GM19467 (cell line): ENCODE data around the gene SLX9.
"Not testable (repeated sequence)": the region's sequence is repeated elsewhere in the genome, so short reads cannot be mapped to it uniquely, and the experiment has no call there.

ENCODE experiments used
- ATAC-seq: cut with Tn5 transposase; IDR thresholded peaks from one replicate; pipeline ENCODE4 v1.9.1; 2021; ENCODE audit warnings: mild to moderate bottlenecking, moderate library complexity; ENCODE audit not compliant: unreplicated experiment

Gene SLX9

DNA sequence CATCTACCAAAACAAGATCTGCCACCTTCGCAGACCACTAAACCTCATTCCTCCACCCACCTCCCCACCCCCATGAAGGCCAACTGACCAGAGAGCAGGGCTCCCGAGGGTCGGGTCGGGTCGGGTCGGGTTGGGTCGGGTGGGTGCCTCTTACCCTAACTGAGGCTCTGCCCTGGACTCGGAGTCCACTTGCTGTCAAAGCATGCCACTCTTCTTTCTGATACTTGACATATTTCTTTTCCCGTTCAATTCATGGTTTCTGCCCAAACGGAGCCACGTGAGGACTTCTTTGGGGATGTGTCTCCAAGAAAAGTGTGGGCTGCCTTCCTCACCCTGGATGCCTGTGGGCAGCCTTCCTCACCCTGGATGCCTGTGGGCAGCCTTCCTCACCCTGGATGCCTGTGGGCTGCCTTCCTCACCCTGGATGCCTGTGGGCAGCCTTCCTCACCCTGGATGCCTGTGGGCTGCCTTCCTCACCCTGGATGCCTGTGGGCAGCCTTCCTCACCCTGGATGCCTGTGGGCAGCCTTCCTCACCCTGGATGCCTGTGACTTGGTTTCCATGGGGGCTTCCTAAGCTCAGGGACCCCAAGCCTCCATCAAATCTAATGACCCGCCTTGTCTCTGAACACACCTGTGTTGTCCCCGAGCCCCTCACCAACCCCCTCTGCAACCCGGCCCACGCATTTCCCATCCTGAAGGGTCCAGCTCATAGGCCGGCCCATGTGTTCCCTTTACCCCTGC, 11.2 kb upstream of the SLX9 start:
- ATAC-seq = not testable (repeated sequence)

DNA sequence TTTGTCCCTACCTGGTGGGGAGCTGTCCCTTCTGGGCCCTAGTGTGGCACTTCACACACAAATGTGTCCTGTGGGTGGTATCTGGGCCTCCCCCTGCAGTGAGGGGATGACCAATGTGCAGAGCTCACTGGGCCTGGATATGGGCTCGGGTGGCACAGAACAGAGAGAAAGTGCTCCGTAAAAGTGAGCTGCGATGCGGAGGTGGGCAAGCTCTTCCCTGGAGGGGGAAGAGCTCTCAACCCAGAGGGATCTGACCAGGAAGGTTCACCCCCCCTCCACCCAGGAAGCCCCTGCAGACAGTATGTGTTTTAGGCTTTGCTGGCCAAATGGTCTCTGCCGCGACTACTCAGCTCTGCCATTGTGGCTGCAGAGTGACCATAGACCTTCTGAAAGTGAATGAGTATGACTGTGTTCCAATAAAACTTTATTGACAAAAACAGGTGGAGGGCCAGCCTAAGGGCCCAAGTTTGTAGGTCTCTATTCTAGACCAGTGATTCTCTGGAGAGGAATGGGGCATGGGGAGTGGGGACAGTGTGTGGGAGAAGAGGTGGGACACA, 10.5 kb upstream of the SLX9 start:
- no peak for ATAC-seq

DNA sequence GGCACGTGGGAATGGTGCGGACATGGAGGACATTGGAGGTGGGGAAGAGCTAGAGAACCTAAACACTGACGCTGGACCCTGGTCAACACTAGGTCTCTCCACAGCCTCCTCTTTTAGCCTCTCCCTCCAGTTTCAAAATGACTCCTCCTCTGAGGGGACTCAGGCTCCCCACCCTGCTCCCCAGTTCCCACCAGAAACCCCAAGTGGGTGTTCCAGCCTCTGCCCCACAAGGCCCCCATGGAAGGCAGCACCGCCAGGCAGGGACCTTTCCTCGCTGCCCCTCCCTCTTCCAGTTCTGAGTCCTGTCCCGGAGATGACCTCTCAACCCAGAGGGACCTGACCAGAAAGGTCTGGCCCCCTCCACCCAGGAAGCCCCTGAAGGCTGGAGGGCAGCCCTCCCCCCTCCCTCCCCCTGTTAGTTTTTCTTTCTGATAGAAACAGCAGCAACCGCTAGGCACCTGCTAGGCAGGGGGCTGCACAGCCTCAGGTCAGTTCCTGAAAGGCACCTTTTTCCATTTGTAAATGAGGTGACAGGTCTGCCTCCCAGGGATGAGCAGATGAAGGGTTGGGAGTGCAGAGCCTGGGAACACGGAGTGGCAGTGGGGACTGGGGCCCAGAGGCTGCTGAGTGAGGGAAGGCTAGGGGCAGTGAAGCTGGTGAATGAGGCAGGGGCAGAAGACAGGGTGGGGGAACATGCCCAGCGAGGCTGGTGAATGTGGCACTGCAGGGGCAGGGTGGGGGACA, 9.9 kb upstream of the SLX9 start:
- no peak for ATAC-seq

DNA sequence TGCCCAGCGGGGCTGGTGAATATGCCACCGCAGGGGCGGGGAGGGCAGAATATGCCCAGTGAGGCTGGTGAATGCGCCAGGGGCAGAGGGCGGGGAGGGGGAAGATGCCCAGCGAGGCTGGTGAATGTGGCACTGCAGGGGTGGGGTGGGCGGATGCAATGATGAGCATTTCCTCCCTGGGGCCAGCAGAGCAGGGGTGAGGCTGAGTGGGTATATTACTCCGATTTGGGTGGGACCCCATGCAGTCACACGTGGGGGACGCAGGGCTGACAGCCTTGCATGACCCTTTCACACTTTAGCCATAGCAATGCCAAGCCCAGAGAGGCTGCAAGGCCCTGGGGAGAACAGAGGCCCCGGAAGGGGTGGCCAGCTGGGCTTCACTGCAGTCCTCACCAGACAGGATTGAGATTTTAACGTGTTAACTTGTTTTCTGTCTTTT, 9.3 kb upstream of the SLX9 start:
- no peak for ATAC-seq

DNA sequence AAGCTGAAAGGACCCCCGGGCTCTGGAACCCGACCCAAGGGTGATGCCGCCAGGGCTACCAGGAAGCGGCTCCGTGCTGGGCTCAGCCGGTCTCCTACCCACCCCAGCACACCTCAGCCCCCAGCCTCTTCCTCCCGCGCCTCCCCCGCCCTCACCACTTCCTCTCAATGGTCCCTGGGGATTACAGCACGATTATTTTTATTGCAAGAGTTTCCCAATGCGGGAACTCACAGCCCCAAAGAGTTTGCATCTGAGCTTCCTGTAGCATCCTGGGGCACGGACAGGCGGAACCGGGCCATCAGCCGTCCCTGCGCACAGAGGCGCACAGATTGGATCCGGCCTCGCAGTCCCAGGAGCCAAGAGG, 8.7 kb upstream of the SLX9 start:
- no peak for ATAC-seq

DNA sequence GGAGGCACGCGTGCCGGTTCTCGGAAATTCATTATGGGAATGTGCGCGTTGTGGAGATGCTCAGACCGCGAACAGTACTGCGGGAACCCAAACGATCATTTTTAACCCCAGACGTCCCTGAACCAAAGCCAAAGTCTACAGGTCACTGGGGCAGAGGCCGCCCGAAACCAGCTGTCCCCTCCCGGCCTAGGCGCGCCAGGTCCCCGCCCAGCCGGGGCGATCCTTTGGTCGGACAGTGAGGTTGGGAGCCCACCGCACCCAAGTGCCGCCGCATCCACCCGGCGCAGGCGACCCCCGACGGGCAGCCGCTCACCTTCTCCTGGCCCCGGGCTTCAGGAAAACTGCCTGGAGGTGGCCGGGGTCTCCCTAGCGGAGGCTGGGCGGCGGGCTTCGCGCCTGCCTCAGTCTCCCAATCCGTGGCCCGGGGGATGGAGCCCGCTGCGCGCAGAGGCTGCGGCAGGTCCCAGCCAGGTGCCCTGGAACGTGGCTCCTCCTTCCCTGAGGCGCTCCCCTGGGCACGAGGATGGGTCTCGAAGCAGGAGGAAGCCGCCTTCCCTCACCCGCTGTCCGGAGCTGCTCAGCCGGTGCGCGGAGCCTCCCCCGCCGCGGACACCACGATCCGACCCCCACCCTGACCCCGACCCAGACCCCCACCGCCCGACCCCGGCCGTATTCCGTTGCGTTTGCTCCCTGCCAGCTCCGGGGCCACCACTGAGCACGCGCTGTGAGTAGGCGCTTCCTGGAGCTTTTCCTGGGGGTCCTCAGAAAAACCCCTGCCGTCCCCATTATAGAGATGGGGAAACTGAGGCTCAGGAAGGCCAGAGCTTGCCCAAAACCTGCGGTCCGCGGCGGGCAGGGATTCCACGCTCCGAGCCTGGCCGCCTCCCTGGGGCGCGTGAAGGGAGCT, 8.1 kb upstream of the SLX9 start:
- ATAC-seq = no peak

DNA sequence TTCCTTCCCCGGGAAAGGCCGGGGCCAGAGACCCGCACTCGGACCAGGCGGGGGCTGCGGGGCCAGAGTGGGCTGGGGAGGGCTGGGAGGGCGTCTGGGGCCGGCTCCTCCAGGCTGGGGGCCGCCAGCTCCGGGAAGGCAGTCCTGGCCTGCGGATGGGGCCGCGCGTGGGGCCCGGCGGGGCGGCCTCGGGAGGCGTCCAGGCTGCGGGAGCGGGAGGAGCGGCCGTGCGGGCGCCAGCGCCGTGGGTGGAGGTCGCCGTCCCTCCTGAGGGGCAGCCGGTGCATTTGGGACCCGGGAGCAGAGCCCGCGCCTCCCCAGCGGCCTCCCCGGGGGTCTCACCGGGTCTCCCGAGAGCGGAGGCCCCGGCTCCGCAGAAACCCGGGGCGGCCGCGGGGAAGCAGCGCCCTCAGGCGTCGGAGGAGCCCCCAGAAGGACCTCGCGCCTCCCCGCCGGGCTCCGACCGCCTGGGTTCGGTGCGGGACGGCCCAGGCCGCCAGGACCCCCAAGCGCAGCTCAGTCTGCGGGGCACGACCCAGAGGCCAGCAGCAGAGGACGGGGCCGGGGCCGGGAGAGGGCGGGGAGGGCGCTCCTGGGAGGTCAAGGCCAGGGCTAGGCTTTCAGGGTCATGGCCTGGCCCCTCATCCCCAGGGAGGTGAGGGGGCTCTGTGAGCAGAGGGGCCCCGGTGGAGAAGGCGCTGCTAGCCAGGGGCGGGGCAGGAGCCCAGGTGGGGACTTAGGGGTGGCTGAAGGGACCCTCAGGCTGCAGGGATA, 7.2 kb upstream of the SLX9 start:
- ATAC-seq = no peak

DNA sequence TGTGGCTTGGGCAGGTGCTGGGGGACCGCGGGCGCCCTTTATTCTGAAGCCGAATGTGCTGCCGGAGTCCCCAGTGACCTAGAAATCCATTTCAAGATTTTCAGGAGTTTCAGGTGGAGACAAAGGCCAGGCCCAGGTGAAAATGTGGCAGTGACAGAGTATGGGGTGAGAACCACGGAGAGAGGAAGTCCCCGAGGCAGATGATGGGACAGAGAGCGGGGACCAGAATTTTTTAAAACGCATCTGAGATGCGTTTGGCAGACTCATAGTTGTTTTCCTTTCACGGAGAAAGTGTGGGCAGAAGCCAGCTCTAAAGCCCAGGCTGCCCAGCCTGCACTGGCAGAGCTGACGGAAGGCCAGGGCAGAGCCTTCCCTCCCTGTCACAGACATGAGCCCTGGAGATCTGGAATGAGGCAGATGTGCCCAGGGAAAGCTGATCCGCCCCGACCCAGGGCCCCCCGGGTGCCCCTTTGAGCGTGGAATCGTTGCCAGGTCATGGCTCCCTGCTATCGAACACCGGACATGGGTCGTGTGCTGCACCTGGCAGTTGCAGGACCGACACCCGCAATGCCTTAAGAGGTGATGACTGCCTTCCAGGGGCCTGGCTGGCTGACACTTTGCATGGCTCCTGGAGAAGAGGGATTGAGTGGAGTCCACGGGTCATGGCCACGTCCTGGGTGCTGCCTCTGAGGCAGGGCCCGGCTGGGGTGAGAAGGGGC, 6.5 kb upstream of the SLX9 start:
- ATAC-seq = no peak

DNA sequence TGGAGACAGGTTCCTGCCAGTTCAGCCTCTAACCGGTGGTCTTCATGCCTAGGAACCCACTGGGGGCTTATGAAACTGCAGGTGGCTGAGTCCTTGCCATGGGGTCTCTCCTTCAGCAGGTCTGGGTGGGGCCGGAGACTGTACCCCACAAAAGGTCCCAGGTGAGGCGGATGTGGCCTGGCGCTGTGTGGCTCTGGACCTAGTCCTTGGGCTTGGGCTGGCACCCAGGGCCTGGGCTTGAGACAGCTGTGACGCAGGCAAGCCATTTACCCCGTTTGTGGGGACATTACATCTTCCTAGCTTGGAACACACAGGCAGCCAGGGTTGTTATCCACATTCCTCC, 5.9 kb upstream of the SLX9 start:
- no peak for ATAC-seq

DNA sequence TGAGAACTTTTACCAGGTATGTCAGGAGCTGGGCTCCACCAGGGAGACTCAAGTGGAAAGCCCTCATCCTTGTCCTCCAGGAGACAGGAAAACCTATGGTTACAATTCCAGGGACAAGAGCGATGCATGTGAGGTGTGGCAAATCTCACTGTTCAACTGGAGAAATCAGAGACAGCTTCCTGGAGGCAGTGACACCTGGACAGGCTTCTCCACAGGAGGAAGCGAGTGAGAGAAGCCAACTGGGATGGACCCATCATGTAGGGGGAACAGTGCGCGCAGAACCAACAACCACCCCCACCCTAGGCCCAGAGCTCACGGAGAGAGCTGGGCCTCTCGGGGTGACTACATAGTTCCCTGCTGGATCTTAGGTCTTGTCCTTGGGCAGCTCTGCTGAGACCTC, 5.6 kb upstream of the SLX9 start:
- ATAC-seq = no peak

DNA sequence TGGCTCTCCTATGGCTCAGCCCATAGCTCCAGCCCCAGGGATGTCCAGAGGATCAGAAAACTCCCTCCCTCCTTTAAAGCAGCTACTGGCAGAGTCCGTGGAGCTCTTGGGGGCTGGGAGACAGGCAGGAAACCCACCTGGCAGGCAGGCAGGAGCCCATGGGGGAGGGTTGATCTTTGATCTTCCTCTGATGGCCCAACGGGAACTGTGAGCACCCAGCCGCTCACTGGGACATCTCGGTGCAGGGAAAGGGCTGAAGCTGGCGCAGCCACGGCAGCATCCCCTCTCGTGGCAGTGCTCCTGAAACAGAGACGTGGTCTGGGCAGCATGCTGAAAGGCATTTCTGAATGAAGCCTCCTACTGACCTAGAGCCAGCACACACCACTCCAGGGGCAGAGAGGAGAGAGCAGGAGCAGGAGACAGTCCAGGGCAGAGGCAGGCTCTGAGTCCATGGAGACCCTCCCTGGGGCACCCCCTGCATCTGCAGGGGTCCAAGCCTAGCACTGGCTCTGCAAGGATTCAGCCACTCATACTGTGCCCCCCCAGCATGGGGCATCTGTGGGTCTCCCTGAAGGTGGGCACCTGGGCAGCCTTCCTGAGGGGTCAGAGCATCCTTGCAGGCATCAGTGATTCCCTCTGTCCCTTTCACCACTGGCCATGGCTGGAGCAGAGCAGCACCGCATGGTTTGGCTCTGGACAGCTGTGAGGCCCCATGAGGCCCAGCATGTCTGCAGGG, 4.9 kb upstream of the SLX9 start:
- no peak for ATAC-seq

DNA sequence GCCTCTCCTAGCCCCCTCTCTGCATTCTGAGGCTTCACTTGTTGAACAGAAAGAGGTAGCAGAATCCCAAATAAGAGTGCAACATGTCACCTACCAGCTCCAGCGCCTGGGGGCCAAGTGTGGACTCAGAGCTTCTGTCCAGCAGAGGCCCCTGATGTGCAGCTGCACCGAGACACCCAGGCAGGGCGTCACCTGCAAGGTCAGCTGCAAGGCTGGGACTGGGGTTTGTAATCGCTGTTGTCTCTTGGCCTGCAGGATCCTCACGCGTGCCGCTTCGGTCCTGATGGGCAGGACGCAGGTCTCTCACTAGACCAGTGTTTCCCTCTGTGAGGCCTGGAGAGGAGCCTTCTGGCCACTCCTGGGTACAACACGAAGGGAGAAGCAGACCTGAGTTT, 4.3 kb upstream of the SLX9 start:
- no peak for ATAC-seq

DNA sequence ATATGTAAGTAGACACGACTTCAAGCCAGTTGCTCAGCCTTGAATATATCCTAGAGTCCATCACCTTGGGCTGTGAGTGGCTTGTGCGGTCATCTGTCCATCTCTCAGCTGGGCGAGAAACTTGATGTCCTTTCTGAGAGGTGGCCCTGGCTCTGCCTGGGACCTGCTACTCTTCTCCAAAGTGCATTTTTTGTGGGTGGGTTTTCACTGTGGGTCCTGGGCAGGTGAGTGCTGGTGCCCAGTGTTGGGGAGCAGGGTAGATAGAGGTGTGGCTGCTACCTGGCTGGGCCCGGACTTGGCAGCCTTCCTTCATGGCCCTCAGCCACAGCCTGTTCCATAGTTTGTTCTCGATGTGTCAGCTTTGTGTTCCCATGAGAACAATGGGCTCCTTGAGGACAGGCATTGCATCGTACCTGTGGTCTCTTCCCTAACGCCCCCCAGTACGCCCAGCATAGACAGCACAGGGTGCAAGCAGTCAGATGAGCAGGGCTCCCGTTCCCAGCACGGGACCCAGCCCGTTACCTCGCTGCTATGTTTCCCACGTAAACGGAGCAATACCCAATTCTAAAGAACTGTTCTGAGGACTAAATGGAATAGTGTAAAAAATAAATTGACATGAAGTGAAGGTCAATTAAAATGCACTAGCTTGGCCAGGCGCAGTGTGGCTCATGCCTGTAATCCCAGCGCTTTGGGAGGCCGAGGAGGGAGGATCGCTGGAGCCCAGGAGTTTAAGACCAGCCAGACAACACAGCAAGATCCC, 877 bp upstream of the SLX9 start:
- no peak for ATAC-seq

DNA sequence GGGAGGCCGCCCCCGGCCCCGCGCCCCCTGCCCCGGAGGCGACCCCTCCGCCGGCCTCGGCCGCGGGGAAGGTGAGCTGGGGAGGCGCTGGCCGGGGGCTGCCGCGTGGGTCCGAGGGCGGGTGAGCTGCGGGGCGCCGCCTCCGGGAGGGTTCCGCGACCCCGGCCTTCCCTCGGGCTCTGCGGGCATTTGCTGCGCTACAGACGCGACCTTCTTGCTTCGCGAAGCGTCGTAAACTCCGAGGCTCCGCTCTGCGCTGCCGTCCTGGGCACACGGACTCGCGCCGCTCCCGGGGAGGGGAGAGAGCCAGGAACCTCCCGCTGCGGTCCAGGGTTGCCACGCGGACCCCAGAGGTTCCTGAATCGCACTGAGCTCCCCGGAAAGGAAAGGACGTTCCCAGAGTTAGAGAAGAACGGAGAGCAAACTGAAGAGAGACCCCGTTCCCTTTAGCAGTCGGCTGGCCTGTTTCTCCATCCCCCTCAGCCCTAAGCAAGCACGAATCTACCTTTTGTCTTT, 345 bp downstream of the SLX9 start:
- peak; percentile 40 for ATAC-seq

DNA sequence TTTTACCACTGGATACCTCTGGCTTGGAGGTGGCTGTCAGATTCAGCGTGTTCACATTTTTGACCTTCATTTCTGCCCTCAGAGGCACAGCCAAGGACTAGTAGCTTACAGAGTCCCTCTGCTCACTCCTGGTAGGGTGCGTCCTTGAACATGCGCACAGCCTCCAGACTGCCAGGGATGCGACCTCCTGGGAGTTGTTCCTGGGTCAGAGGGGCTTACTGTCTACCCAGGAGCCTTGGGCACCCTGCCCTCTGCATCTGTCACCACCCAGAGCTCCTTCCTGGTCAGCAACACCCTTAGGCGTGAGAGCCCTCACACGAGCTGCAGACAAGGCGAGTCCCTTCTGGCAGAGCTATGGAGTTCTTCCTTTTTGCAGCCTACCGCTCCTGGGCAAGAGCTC, 1.7 kb downstream of the SLX9 start:
- no peak for ATAC-seq

DNA sequence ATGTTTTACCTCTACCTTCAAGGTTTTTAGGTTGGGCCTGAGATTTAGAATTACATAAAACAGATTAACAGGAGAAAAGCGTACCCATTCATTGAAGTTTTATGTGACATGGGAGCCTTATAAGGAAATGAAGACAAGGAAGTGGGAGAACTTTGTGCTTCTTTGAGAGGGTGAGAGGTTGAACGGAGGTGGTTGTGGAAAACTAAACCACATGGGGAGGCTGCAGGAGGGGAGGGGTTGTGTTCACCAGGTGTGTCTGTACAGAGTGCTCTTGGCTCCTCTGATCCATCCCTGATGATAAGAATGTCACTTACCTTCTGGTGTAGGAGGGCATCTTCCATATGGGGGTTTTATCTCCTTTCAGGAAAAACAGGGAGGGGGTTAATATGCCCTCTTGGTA, 2.7 kb downstream of the SLX9 start:
- no peak for ATAC-seq

DNA sequence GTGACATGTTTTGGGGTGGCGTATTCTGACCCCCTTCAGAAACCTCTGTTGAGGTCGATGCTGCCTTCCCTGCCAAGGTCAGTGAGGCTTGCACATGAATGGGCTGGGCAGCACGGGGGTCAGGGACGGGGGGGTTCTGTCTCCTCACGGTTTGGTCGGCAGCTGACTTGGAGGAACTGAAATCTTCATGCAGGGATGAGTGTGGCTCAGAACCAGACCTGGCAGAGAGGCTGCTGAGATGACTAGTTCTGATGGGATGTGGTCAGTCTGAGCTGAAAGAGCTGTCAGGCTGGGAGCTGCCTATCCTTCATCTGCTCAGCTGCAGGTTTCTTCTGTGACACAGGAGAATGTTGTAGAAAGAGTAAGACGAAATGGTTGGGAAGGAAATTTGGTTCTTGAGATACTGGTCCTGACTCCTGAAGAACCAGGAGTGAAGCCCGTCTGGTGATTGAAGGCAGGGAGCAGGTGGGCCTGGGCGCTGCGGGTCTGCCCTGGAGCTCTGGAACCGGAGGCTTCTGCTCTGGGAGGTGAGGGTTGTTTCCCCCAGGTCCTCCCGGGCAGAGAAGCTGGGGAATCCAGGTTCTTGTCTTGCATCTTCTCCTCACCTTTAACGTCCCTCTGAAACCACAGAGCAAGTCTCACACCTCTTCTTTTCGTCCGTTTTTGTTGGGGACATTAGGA, 3.3 kb downstream of the SLX9 start:
- ATAC-seq = no peak
